ENCODE results near the gene FEM1B. TPM values are rescaled to one million over a fixed set of nuclear protein-coding genes. Genes with fewer than 3 reads are reported as not detected.

Gene FEM1B
- total RNA-seq, 4 donors from 2014 or later = 25.1 to 64.7 (median 43.0) TPM

DNA sequence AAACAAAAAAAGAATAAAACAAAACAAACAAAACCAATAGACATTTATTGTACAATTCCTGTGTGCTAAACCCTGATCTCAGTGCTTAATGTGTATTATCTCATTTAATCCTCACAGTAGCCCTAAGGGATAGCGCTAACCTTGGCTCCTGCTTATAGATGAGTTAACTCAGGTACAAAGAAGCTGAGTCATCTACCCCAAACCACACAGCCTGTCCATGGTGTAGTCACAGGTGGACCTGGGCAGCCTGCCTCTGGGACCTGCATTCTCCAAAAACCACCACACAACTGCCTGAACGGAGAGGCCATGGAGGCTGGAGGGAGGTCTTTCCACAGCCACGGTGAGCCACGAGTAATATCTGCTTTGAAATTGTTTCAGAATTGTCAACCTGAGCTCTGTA, 42.5 kb upstream of the FEM1B start:
- WGBS, 2 donors (ENCODE audit: low coverage in 1 of 2) = 88 to 91% methylated on average over 4 of the region's 4 CpGs
- no peak for DNase-seq
- Histone ChIP-seq H3K9me3 (no peaks in the 10 kb centered on the region), H3K4me3 (no peak overlapping the region), H3K27me3 (no peaks in the 10 kb centered on the region), H3K36me3 (no peaks in the 10 kb centered on the region), H3K4me1 (peaks cover 0 to 30% (median 10%) of the 10 kb centered on the region in 4 donors), H3K27ac (no peak overlapping the region)
- TF ChIP-seq EP300 (IDR thresholded peaks at IDR 0.05; ENCODE audit: low read depth) = no peak
- TF ChIP-seq POLR2AphosphoS5 (IDR thresholded peaks at IDR 0.05) = no peak
- no peak for TF ChIP-seq POLR2A (IDR thresholded peaks at IDR 0.05)
- TF ChIP-seq, protein P1, sequence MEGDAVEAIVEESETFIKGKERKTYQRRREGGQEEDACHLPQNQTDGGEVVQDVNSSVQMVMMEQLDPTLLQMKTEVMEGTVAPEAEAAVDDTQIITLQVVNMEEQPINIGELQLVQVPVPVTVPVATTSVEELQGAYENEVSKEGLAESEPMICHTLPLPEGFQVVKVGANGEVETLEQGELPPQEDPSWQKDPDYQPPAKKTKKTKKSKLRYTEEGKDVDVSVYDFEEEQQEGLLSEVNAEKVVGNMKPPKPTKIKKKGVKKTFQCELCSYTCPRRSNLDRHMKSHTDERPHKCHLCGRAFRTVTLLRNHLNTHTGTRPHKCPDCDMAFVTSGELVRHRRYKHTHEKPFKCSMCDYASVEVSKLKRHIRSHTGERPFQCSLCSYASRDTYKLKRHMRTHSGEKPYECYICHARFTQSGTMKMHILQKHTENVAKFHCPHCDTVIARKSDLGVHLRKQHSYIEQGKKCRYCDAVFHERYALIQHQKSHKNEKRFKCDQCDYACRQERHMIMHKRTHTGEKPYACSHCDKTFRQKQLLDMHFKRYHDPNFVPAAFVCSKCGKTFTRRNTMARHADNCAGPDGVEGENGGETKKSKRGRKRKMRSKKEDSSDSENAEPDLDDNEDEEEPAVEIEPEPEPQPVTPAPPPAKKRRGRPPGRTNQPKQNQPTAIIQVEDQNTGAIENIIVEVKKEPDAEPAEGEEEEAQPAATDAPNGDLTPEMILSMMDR (IDR thresholded peaks at IDR 0.05) = no peak
- intact Hi-C loops (cut with DNase I; ENCODE audit: low total_unique reads) (no loop called here), in situ Hi-C loops (cut with MboI; ENCODE audit: low pct_ligation_motif_present in 1 of 4, low pct_unique_long_range_greater_than_20kb in 1 of 4, low sequenced_read_pairs in 3 of 4) (loop anchor here in 1 of 4 donors (25.0 kb wide), 1 partner anchor 152 kb away; no protein-coding TSS in a partner anchor)

DNA sequence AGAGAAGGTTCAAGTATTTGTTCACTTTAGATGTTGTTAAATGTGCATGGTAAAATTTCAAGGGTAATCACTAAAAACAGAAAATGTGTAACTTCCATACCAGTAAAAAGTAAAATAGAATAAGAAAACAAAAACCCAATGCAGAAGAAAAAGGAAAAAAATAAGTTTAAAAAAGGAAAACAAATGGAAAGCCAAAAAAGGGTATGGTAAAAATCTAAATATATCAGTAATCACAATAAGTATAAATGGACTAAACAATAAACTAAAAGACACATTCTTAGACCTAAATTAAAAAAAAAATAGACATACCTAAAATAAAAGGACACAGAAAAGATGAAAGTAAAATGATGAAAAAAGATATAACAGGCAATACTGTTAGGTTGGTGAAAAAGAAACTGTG, 38.5 kb upstream of the FEM1B start:
- no peak for DNase-seq
- no peak for TF ChIP-seq POLR2AphosphoS5 (IDR thresholded peaks at IDR 0.05)
- TF ChIP-seq EP300 (IDR thresholded peaks at IDR 0.05; ENCODE audit: low read depth) = no peak
- TF ChIP-seq, protein P1 (IDR thresholded peaks at IDR 0.05) = no peak
- no peak for TF ChIP-seq POLR2A (IDR thresholded peaks at IDR 0.05)
- Histone ChIP-seq H3K27me3 (no peaks in the 10 kb centered on the region), H3K4me1 (peaks cover 0 to 4% (median 0%) of the 10 kb centered on the region in 4 donors), H3K36me3 (no peaks in the 10 kb centered on the region), H3K9me3 (peaks cover 4% of the 10 kb centered on the region in 2 donors), H3K4me3 (no peak overlapping the region), H3K27ac (no peak overlapping the region)
- in situ Hi-C loops (cut with MboI; ENCODE audit: low pct_ligation_motif_present in 1 of 4, low pct_unique_long_range_greater_than_20kb in 1 of 4, low sequenced_read_pairs in 3 of 4) (loop anchor here in 1 of 4 donors (25.0 kb wide), 1 partner anchor 148 kb away; no protein-coding TSS in a partner anchor), intact Hi-C loops (cut with DNase I; ENCODE audit: low total_unique reads) (no loop called here)

DNA sequence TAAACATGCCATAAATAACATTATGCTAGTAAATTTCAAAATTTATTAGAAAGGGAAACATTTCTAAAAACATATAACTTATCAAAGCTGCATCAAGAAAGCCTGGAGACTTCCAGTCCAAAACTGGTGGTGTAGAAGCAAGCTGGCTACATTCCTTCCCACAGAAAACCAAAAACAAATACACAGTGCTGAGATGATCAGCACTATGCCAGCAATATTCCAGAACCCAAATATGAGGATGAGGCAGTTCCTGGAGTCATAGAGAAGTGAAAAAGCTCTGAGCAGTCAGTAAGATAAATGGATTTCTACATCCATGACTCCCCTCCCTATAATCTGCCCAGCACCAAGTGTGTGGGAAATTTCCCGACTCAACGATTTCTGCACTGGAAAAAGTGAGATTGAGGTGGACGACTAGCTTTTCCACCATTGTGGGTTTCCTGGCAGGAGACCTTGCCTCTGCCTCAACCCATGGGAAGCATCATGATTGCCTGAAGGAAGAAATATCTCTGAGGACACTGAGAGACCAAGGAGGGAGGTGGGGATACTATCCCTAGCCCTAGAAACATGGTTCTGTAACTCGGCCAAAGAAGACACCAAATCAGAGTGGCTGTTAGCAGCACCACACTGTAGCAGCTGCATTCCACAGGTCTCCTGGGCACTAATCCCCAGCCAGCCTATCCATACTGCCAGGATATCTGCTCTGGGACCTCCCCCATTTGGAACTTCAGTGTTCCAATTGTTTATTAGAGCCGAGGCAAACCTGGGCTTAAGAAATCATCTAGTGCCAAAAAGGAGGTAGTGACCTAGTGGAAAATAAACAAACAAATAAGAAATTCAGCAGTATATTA, 36.2 kb upstream of the FEM1B start:
- intact Hi-C loops (cut with DNase I; ENCODE audit: low total_unique reads) (no loop called here), in situ Hi-C loops (cut with MboI; ENCODE audit: low pct_ligation_motif_present in 1 of 4, low pct_unique_long_range_greater_than_20kb in 1 of 4, low sequenced_read_pairs in 3 of 4) (loop anchor here in 1 of 4 donors (25.0 kb wide), 1 partner anchor 146 kb away; no protein-coding TSS in a partner anchor)
- Histone ChIP-seq H3K4me1 (no peaks in the 10 kb centered on the region), H3K4me3 (no peak overlapping the region), H3K9me3 (peaks cover 10 to 12% of the 10 kb centered on the region in 2 donors), H3K27ac (no peak overlapping the region), H3K36me3 (no peaks in the 10 kb centered on the region), H3K27me3 (no peaks in the 10 kb centered on the region)
- TF ChIP-seq POLR2A (IDR thresholded peaks at IDR 0.05) (no peak), POLR2AphosphoS5 (IDR thresholded peaks at IDR 0.05) (no peak), EP300 (IDR thresholded peaks at IDR 0.05; ENCODE audit: low read depth) (no peak)
- TF ChIP-seq, protein P1 (IDR thresholded peaks at IDR 0.05) = no peak
- WGBS, 2 donors (ENCODE audit: low coverage in 1 of 2) = 56 to 77% methylated on average over 1 to 5 of the region's 5 CpGs
- DNase-seq = no peak

DNA sequence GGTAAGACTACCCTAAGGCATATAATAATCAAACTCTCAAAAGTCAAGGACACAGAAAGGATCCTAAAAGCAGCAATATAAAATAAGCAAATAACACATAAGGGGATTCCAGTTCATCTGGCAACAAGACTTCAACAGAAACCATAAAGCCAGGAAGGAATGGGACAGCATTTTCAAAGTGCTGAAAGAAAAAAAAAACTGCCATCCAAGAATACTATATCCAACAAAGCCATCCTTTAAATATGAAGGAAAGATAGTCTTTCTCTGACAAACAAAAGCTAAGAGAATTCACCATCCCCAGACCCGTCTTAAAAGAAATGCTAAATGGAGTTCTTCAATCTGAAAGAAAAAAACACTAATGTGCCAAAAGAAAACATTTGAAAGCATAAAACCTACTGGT, 33.3 kb upstream of the FEM1B start:
- TF ChIP-seq POLR2AphosphoS5 (IDR thresholded peaks at IDR 0.05) = no peak
- TF ChIP-seq, protein P1 (IDR thresholded peaks at IDR 0.05) = no peak
- no peak for TF ChIP-seq POLR2A (IDR thresholded peaks at IDR 0.05)
- TF ChIP-seq EP300 (IDR thresholded peaks at IDR 0.05; ENCODE audit: low read depth) = no peak
- 84 to 100% methylated on average over 1 of the region's 1 CpG for WGBS, 2 donors (ENCODE audit: low coverage in 1 of 2)
- in situ Hi-C loops (cut with MboI; ENCODE audit: low pct_ligation_motif_present in 1 of 4, low pct_unique_long_range_greater_than_20kb in 1 of 4, low sequenced_read_pairs in 3 of 4) (loop anchor here in 1 of 4 donors (25.0 kb wide), 1 partner anchor 143 kb away; no protein-coding TSS in a partner anchor), intact Hi-C loops (cut with DNase I; ENCODE audit: low total_unique reads) (no loop called here)
- Histone ChIP-seq H3K27me3 (no peaks in the 10 kb centered on the region), H3K4me1 (no peaks in the 10 kb centered on the region), H3K36me3 (no peaks in the 10 kb centered on the region), H3K27ac (no peak overlapping the region), H3K4me3 (no peak overlapping the region), H3K9me3 (peaks cover 10 to 12% of the 10 kb centered on the region in 2 donors)
- DNase-seq = no peak
